ENCODE results near the gene SLC25A19. TPM values are rescaled to one million over a fixed set of nuclear protein-coding genes. Genes with fewer than 3 reads are reported as not detected.

The SLC25A19 gene
- total and polyA plus RNA-seq, 9 donors, result 4.1 to 12.1 (median 7.4) TPM

DNA sequence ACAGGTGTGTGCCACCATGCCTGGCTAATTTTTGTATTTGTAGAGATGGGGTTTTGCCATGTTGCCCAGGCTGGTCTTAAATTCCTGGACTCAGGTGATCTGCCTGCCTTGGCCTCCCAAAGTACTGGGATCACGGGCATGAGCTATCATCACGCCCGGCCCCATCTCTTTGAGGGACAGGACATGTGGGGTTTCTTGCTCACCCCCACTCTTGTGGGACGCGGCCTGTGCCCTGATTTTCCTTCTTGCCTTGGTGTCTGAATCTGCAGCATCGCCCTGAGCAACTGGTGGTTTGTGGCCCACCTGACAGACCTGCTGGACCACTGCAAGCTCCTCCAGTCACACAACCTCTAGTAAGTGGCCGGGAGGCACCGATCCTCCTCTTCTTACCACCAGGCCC is 58.2 kb downstream of the SLC25A19 start:
- intact Hi-C loops (cut with DNase I), result no loop called here
- Histone ChIP-seq H3K4me3 (no peak overlapping the region), H3K9me3 (no peaks in the 10 kb centered on the region), H3K27ac (no peak overlapping the region), H3K27me3 (no peaks in the 10 kb centered on the region), H3K4me1 (ENCODE audit: insufficient read depth) (no peaks in the 10 kb centered on the region), H3K36me3 (no peaks in the 10 kb centered on the region)
- TF ChIP-seq EP300 (IDR thresholded peaks at IDR 0.05) (no peak), POLR2A (IDR thresholded peaks at IDR 0.05) (no peak)
- TF ChIP-seq, protein P1, sequence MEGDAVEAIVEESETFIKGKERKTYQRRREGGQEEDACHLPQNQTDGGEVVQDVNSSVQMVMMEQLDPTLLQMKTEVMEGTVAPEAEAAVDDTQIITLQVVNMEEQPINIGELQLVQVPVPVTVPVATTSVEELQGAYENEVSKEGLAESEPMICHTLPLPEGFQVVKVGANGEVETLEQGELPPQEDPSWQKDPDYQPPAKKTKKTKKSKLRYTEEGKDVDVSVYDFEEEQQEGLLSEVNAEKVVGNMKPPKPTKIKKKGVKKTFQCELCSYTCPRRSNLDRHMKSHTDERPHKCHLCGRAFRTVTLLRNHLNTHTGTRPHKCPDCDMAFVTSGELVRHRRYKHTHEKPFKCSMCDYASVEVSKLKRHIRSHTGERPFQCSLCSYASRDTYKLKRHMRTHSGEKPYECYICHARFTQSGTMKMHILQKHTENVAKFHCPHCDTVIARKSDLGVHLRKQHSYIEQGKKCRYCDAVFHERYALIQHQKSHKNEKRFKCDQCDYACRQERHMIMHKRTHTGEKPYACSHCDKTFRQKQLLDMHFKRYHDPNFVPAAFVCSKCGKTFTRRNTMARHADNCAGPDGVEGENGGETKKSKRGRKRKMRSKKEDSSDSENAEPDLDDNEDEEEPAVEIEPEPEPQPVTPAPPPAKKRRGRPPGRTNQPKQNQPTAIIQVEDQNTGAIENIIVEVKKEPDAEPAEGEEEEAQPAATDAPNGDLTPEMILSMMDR (IDR thresholded peaks at IDR 0.05), result no peak
- DNase-seq, result no peak
- whole genome bisulfite sequencing, 3 donors, result 86 to 96% (median 94%) methylated on average over 8 of the region's 8 CpGs

DNA sequence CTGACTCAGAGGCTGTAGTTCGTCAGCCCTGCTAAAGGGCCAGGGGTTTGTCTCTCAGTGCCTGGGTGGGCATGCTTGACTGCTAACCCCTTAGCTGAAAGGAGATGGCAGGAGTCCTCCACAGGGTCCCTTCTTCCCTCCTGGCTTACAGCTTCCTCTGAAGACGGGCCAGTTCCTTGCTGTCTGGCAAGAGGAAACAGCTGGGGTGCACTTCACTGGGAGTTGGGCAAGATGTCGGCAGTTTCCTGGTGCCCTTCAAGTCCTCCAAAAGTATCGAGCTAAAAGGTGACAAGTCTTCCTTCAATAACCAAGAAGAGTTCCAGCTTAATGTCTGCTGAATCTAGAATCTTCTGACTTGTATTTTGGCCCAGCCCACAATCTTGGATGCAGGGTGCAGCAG is 60.4 kb downstream of the SLC25A19 start:
- intact Hi-C loops (cut with DNase I), result no loop called here
- 71 to 76% (median 73%) methylated on average over 4 of the region's 4 CpGs for WGBS, 3 donors
- Histone ChIP-seq H3K4me1 (ENCODE audit: insufficient read depth) (no peaks in the 10 kb centered on the region), H3K4me3 (no peak overlapping the region), H3K27ac (no peak overlapping the region), H3K9me3 (no peaks in the 10 kb centered on the region), H3K36me3 (no peaks in the 10 kb centered on the region), H3K27me3 (no peaks in the 10 kb centered on the region)
- TF ChIP-seq POLR2A (IDR thresholded peaks at IDR 0.05), result no peak
- TF ChIP-seq, protein P1 (IDR thresholded peaks at IDR 0.05), result no peak
- no peak for TF ChIP-seq EP300 (IDR thresholded peaks at IDR 0.05)
- no peak for DNase-seq

DNA sequence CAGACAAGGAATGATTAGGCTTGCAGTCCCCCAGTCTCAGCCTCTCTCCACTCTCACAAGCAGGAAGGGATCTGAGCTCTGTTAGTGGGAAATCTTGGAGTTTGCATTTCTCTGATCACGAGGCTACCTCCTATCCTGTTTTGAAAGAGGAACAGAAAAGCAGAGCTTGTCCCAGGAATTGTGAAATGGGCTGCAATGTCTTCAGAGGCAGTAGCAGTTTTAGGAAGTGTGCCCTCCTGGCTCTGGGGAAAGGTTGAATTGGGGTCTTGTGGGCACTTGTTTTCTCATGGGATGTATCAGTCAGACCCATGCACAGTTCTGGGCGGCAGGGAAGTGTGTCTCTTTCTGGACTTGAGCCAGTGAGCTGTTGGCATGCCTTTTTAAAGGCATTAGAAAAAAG is 60.9 kb downstream of the SLC25A19 start:
- Histone ChIP-seq H3K27me3 (no peaks in the 10 kb centered on the region), H3K4me1 (ENCODE audit: insufficient read depth) (no peaks in the 10 kb centered on the region), H3K9me3 (no peaks in the 10 kb centered on the region), H3K27ac (no peak overlapping the region), H3K4me3 (no peak overlapping the region), H3K36me3 (no peaks in the 10 kb centered on the region)
- no peak for DNase-seq
- WGBS, 3 donors, result 42 to 53% (median 48%) methylated on average over 2 of the region's 2 CpGs
- intact Hi-C loops (cut with DNase I), result no loop called here
- TF ChIP-seq POLR2A (IDR thresholded peaks at IDR 0.05), result no peak
- TF ChIP-seq, protein P1 (IDR thresholded peaks at IDR 0.05), result no peak

DNA sequence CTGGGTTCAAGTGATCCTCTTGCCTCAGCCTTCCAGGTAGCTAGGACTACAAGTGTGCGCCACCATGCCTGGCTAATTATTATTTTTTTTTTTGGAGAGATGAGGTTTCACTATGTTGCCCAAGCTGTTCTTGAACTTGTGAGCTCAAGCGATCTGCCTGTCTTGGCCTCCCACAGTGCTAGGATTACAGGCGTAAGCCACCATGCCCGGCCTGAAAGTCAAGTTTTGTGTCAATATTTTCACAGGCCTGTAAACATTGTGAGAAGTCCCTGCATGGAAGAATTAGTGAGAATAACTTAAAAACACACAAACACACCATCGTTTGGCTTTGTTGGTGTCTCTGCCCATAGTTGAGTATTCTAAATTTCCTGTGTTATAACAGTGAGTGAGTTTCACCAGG is 61.5 kb downstream of the SLC25A19 start:
- 76 to 85% (median 83%) methylated on average over 5 of the region's 5 CpGs for WGBS, 3 donors
- Histone ChIP-seq H3K27me3 (no peaks in the 10 kb centered on the region), H3K9me3 (no peaks in the 10 kb centered on the region), H3K27ac (no peak overlapping the region), H3K4me1 (ENCODE audit: insufficient read depth) (no peaks in the 10 kb centered on the region), H3K36me3 (no peaks in the 10 kb centered on the region), H3K4me3 (no peak overlapping the region)
- intact Hi-C loops (cut with DNase I), result no loop called here
- TF ChIP-seq POLR2A (IDR thresholded peaks at IDR 0.05) (no peak), EP300 (IDR thresholded peaks at IDR 0.05) (no peak)
- TF ChIP-seq, protein P1 (IDR thresholded peaks at IDR 0.05), result no peak
- DNase-seq, result no peak

DNA sequence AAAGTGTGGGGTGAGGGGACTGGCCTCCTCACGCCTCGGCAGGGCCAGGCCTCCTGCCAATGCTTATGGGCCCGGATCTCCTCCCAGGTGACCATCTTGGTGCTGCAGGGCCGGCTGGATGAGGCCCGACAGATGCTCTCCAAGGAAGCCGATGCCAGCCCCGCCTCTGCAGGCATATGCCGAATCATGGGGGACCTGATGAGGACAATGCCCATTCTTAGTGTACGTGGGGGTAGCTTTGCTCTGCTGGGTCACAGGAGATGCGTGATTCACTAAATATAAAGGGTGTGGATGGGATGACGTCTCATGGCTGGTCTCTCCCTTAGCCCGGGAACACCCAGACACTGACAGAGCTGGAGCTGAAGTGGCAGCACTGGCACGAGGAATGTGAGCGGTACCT is 64.2 kb downstream of the SLC25A19 start:
- Histone ChIP-seq H3K27me3 (no peaks in the 10 kb centered on the region), H3K9me3 (no peaks in the 10 kb centered on the region), H3K4me1 (ENCODE audit: insufficient read depth) (no peaks in the 10 kb centered on the region), H3K4me3 (no peak overlapping the region), H3K27ac (no peak overlapping the region), H3K36me3 (no peaks in the 10 kb centered on the region)
- 68 to 77% (median 69%) methylated on average over 14 of the region's 14 CpGs for WGBS, 3 donors
- TF ChIP-seq POLR2A (IDR thresholded peaks at IDR 0.05) (no peak), EP300 (IDR thresholded peaks at IDR 0.05) (no peak)
- TF ChIP-seq, protein P1 (IDR thresholded peaks at IDR 0.05), result no peak
- DNase-seq, result no peak
- intact Hi-C loops (cut with DNase I), result no loop called here
